Gastrocnemius medialis (tissue), 4 donors: Measurements from ENCODE around the gene CACNA1C. TPM values are rescaled to one million over a fixed set of nuclear protein-coding genes. Genes with fewer than 3 reads are reported as not detected.
A peak's percentile ranks its signal among the peaks of the same experiment; 100 is the strongest.

ENCODE experiments used
- ATAC-seq, 2 donors: fragments of 150-250 bp; one replicate each; pipeline ENCODE4 v1.9.1; 2016
- DNase-seq, 2 donors: peaks; one replicate each; pipeline ENCODE4 v3.0.0-alpha.2; 2019
- H3K27ac ChIP-seq, 4 donors: fragments of 200-600 bp; sonication (generic); 1 replicate in 1 of 4; 2 replicates in 3 of 4; pipeline ENCODE4 v1.5.1; 2016 to 2018; ENCODE audit warnings: mild to moderate bottlenecking in 2 of 4, moderate library complexity in 1 of 4
- H3K27me3 ChIP-seq, 3 donors: fragments of 200-600 bp; sonication (generic) in 2 of 3; 1 replicate in 1 of 3; 2 replicates in 2 of 3; pipeline versions ENCODE4 v1.5.1 to v1.6.0; 2016 to 2019; ENCODE audit warnings: mild to moderate bottlenecking in 1 of 3, moderate library complexity in 1 of 3
- H3K36me3 ChIP-seq, 2 donors: fragments of 200-600 bp; sonication (generic) in 1 of 2; one replicate each; pipeline ENCODE4 v1.5.1; 2017 to 2018
- H3K4me1 ChIP-seq, 2 donors: fragments of 200-600 bp; sonication (generic) in 1 of 2; one replicate each; pipeline ENCODE4 v1.5.1; 2016 to 2017; ENCODE audit warnings: mild to moderate bottlenecking in 2 of 2
- H3K4me3 ChIP-seq, 4 donors: fragments of 200-600 bp; sonication (generic) in 3 of 4; 1 replicate in 1 of 4; 2 replicates in 3 of 4; pipeline ENCODE4 v1.5.1; 2016 to 2019; ENCODE audit warnings: mild to moderate bottlenecking in 2 of 4
- H3K9me3 ChIP-seq, 3 donors: fragments of 200-600 bp; sonication (generic) in 2 of 3; 1 replicate in 1 of 3; 2 replicates in 2 of 3; pipeline ENCODE4 v1.5.1; 2016 to 2019
- CTCF ChIP-seq, 5 experiments: fragments of 450-650 bp in 3 of 5; fragments of 200-600 bp in 2 of 5; sonication (generic) in 2 of 5; IDR thresholded peaks in 4 of 5; conservative IDR thresholded peaks in 1 of 5; 1 replicate in 4 of 5; 2 replicates in 1 of 5; pipeline ENCODE4 v1.5.1; 2016 to 2019; ENCODE audit warnings: antibody characterized with exemption in 5 of 5, mild to moderate bottlenecking in 3 of 5, moderate library complexity in 3 of 5
- POLR2A ChIP-seq, 2 donors: fragments of 450-650 bp; IDR thresholded peaks; one replicate each; pipeline ENCODE4 v1.6.1; 2017; ENCODE audit warnings: antibody characterized with exemption in 2 of 2, mild to moderate bottlenecking in 2 of 2, moderate library complexity in 2 of 2
- in situ Hi-C, 4 donors: fragments of 200-750 bp; cut with MboI; loops; one replicate each; pipeline versions ENCODE4 v1.15.0 to v1.8.0; 2017; ENCODE audit warnings: low sequenced_read_pairs in 4 of 4
- intact Hi-C: fragments of 100-400 bp; cut with DNase I; formaldehyde crosslinking; loops from one replicate; pipeline ENCODE4 v1.15.1; 2023; ENCODE audit warnings: low total_unique reads
- total RNA-seq, 4 donors: library from RNA; depleted of rRNA; stranded (reverse); fragments of >200 nt; gene quantifications; one replicate each; pipeline versions ENCODE4 v1.1.0 to v1.2.3, GENCODE V29; 2016

Gene CACNA1C
- total RNA-seq, 4 donors from 2014 or later, result 0.80 to 1.8 (median 0.91) TPM

- intact Hi-C loops, result loop anchor here (5.0 kb wide), 1 partner anchor 87 kb away; no protein-coding TSS in a partner anchor
- in situ Hi-C loops, result no loop called here
- no peak for DNase-seq
- Histone ChIP-seq H3K4me1 (no peaks in the 10 kb centered on the region), H3K36me3 (no peaks in the 10 kb centered on the region), H3K27me3 (no peaks in the 10 kb centered on the region), H3K27ac (peak overlapping the region; percentile 27 to 52 (median 46)), H3K9me3 (no peaks in the 10 kb centered on the region), H3K4me3 (no peak overlapping the region)
- TF ChIP-seq POLR2A (IDR thresholded peaks at IDR 0.05), result no peak
- TF ChIP-seq CTCF (IDR thresholded peaks at IDR 0.05 in 4 of 5, conservative IDR thresholded peaks at IDR 0.05 in 1 of 5), result no peak
- peak; percentile 49 to 66 for ATAC-seq
These were observed 22.9 kb downstream of the CACNA1C start for GRCh38 chr12:2075508-2076195.

GRCh38 chr12:2076196-2076570 lies 23.4 kb downstream of the CACNA1C start:
- H3K4me3 ChIP-seq, result no peak overlapping the region
- no peaks in the 10 kb centered on the region for H3K36me3 ChIP-seq
- H3K27ac ChIP-seq, result peak overlapping the region; percentile 29 to 52 (median 38)
- DNase-seq, result no peak
- H3K27me3 ChIP-seq, result no peaks in the 10 kb centered on the region
- in situ Hi-C loops, result no loop called here
- no peak for TF ChIP-seq POLR2A (IDR thresholded peaks at IDR 0.05)
- no peak for TF ChIP-seq CTCF (IDR thresholded peaks at IDR 0.05 in 4 of 5, conservative IDR thresholded peaks at IDR 0.05 in 1 of 5)
- intact Hi-C loops, result loop anchor here (5.0 kb wide), 1 partner anchor 86 kb away; no protein-coding TSS in a partner anchor
- ATAC-seq, result no peak
- no peaks in the 10 kb centered on the region for H3K9me3 ChIP-seq
- H3K4me1 ChIP-seq, result no peaks in the 10 kb centered on the region

GRCh38 chr12:2076728-2077127 lies 23.9 kb downstream of the CACNA1C start:
- Histone ChIP-seq H3K4me1 (no peaks in the 10 kb centered on the region), H3K4me3 (no peak overlapping the region), H3K9me3 (no peaks in the 10 kb centered on the region), H3K27ac (peak overlapping the region; percentile 0 to 52 (median 38)), H3K36me3 (no peaks in the 10 kb centered on the region), H3K27me3 (no peaks in the 10 kb centered on the region)
- in situ Hi-C loops, result no loop called here
- TF ChIP-seq POLR2A (IDR thresholded peaks at IDR 0.05), result no peak
- TF ChIP-seq CTCF (IDR thresholded peaks at IDR 0.05 in 4 of 5, conservative IDR thresholded peaks at IDR 0.05 in 1 of 5), result no peak
- DNase-seq (no peak), ATAC-seq (no peak)
- intact Hi-C loops, result loop anchor here (5.0 kb wide), 1 partner anchor 86 kb away; no protein-coding TSS in a partner anchor

GRCh38 chr12:2080604-2081003 lies 27.8 kb downstream of the CACNA1C start:
- ATAC-seq, result no peak
- no peak for DNase-seq
- TF ChIP-seq POLR2A (IDR thresholded peaks at IDR 0.05) (no peak), CTCF (IDR thresholded peaks at IDR 0.05 in 4 of 5, conservative IDR thresholded peaks at IDR 0.05 in 1 of 5) (no peak)
- H3K9me3 ChIP-seq, result no peaks in the 10 kb centered on the region
- H3K4me3 ChIP-seq, result no peak overlapping the region
- intact Hi-C loops, result no loop called here
- no peaks in the 10 kb centered on the region for H3K36me3 ChIP-seq
- H3K27me3 ChIP-seq, result no peaks in the 10 kb centered on the region
- in situ Hi-C loops, result no loop called here
- no peak overlapping the region for H3K27ac ChIP-seq
- H3K4me1 ChIP-seq, result no peaks in the 10 kb centered on the region
